ENCODE results near the gene CAMTA1.

CAMTA1 gene

GRCh38 chr1:7174980-7175906 is 390.0 kb downstream of the CAMTA1 start:
- DNase-seq, result no peak

GRCh38 chr1:7177021-7177420 is 391.8 kb downstream of the CAMTA1 start:
- DNase-seq, result no peak

- DNase-seq, result no peak
Observed at GRCh38 chr1:7177438-7178146, 392.3 kb downstream of the CAMTA1 start.

- DNase-seq, result no peak
Observed at GRCh38 chr1:7178336-7178735, 393.1 kb downstream of the CAMTA1 start.

GRCh38 chr1:7178741-7179140 is 393.5 kb downstream of the CAMTA1 start:
- DNase-seq, result no peak

- no peak for DNase-seq
Observed at GRCh38 chr1:7185721-7186120, 400.5 kb downstream of the CAMTA1 start.

- no peak for DNase-seq
Observed at GRCh38 chr1:7186382-7187111, 401.3 kb downstream of the CAMTA1 start.

GRCh38 chr1:7187112-7187493 is 401.8 kb downstream of the CAMTA1 start:
- DNase-seq, result no peak

- DNase-seq, result no peak
Observed at GRCh38 chr1:7190261-7190660, 405.0 kb downstream of the CAMTA1 start.

GRCh38 chr1:7192453-7192852 is 407.2 kb downstream of the CAMTA1 start:
- DNase-seq, result no peak

GRCh38 chr1:7196036-7196911 is 411.0 kb downstream of the CAMTA1 start:
- DNase-seq, result no peak

- no peak for DNase-seq
Observed at GRCh38 chr1:7198664-7199063, 413.4 kb downstream of the CAMTA1 start.

GRCh38 chr1:7199077-7199779 is 414.0 kb downstream of the CAMTA1 start:
- DNase-seq, result no peak

GRCh38 chr1:7207875-7208646 is 422.8 kb downstream of the CAMTA1 start:
- peak; percentile 67 for DNase-seq

- no peak for DNase-seq
Observed at GRCh38 chr1:7208647-7209180, 423.5 kb downstream of the CAMTA1 start.

- no peak for DNase-seq
Observed at GRCh38 chr1:7209336-7209735, 424.1 kb downstream of the CAMTA1 start.

- DNase-seq, result peak; percentile 72
Observed at GRCh38 chr1:7218210-7218832, 433.1 kb downstream of the CAMTA1 start.

GRCh38 chr1:7219031-7219430 is 433.8 kb downstream of the CAMTA1 start:
- DNase-seq, result no peak

- DNase-seq, result no peak
Observed at GRCh38 chr1:7220007-7220406, 434.8 kb downstream of the CAMTA1 start.

- DNase-seq, result no peak
Observed at GRCh38 chr1:7220712-7221252, 435.5 kb downstream of the CAMTA1 start.
